DND-41 (cell line): ENCODE results near the gene DCDC1.
A peak's percentile ranks its signal among the peaks of the same experiment; 100 is the strongest.

Experiments
- ATAC-seq: fragments of 200-7000 bp; cut with Tn5 transposase; 3 replicates; pipeline ENCODE4 v1.9.1; 2021; ENCODE audit warnings: low read depth; ENCODE audit not compliant: insufficient read depth
- DNase-seq: peaks from one replicate; pipeline ENCODE4 v3.0.0-alpha.2; 2020
- H2AFZ ChIP-seq: 2 replicates; pipeline ENCODE4 v1.6.0; 2012; ENCODE audit warnings: low read depth, low read length
- H3K27ac ChIP-seq: 2 replicates; pipeline ENCODE4 v1.5.1; 2012; ENCODE audit warnings: low read length, inconsistent platforms
- H3K27me3 ChIP-seq: fragments of 200-600 bp; sonication (generic); 2 replicates; pipeline ENCODE4 v1.6.0; 2012; ENCODE audit warnings: low read length, mild to moderate bottlenecking, inconsistent platforms; ENCODE audit not compliant: insufficient read depth, poor library complexity
- H3K36me3 ChIP-seq: 2 replicates; pipeline ENCODE4 v1.5.1; 2012; ENCODE audit warnings: low read length, inconsistent platforms; ENCODE audit not compliant: insufficient read depth
- H3K4me1 ChIP-seq: 2 replicates; pipeline ENCODE4 v1.5.1; 2012; ENCODE audit warnings: mild to moderate bottlenecking, low read length; ENCODE audit not compliant: insufficient read depth
- H3K4me2 ChIP-seq: 2 replicates; pipeline ENCODE4 v1.6.0; 2012; ENCODE audit warnings: mild to moderate bottlenecking, moderate library complexity, low read length, inconsistent platforms; ENCODE audit not compliant: insufficient read depth
- H3K4me3 ChIP-seq, 2 experiments: fragments of 200-600 bp in 1 of 2; shearing (Covaris generic) in 1 of 2; 2 replicates each; pipeline ENCODE4 v1.5.1; 2012 to 2016; ENCODE audit warnings: inconsistent platforms in 2 of 2, low read length in 2 of 2, mild to moderate bottlenecking in 2 of 2, low read depth in 1 of 2, moderate library complexity in 1 of 2
- H3K79me2 ChIP-seq: 2 replicates; pipeline ENCODE4 v1.6.0; 2012; ENCODE audit warnings: low read length, inconsistent platforms; ENCODE audit not compliant: insufficient read depth
- H3K9ac ChIP-seq: 2 replicates; pipeline ENCODE4 v1.6.0; 2012; ENCODE audit warnings: low read depth, mild to moderate bottlenecking, inconsistent platforms, low read length, moderate library complexity
- H3K9me3 ChIP-seq: 2 replicates; pipeline ENCODE4 v1.5.1; 2012; ENCODE audit warnings: low read length, moderate library complexity, mild to moderate bottlenecking, inconsistent platforms; ENCODE audit not compliant: insufficient read depth, severe bottlenecking
- H4K20me1 ChIP-seq: 2 replicates; pipeline ENCODE4 v1.6.0; 2012; ENCODE audit warnings: low read length; ENCODE audit not compliant: insufficient read depth
- CTCF ChIP-seq: IDR thresholded peaks from 2 replicates; pipeline ENCODE4 v1.5.1; 2012; ENCODE audit warnings: borderline replicate concordance, low read length, moderate library complexity, mild to moderate bottlenecking; ENCODE audit not compliant: poor library complexity, severe bottlenecking; ENCODE audit errors: extremely low read depth
- EZH2 ChIP-seq: IDR thresholded peaks from 3 replicates; pipeline ENCODE4 v1.6.1; 2012; ENCODE audit warnings: borderline replicate concordance, low read depth, mild to moderate bottlenecking, moderate library complexity, low read length, inconsistent platforms; ENCODE audit not compliant: severe bottlenecking

DCDC1 gene

GRCh38 chr11:30826911-30827310 lies 542.6 kb downstream of the DCDC1 start:
- Histone ChIP-seq H3K27ac (no peak overlapping the region), H3K9me3 (no peaks in the 10 kb centered on the region), H3K4me3 (no peak overlapping the region), H3K36me3 (no peaks in the 10 kb centered on the region), H3K27me3 (no peaks in the 10 kb centered on the region), H2AFZ (no peak overlapping the region), H3K4me1 (no peaks in the 10 kb centered on the region), H3K9ac (no peak overlapping the region), H3K79me2 (no peaks in the 10 kb centered on the region), H3K4me2 (no peak overlapping the region), H4K20me1 (no peaks in the 10 kb centered on the region)
- DNase-seq (no peak), ATAC-seq (no peak)
- TF ChIP-seq EZH2, result no peak

- no peaks in the 10 kb centered on the region for H3K27me3 ChIP-seq
- H2AFZ ChIP-seq, result no peak overlapping the region
- H3K9me3 ChIP-seq, result no peaks in the 10 kb centered on the region
- H3K4me1 ChIP-seq, result no peaks in the 10 kb centered on the region
- no peak overlapping the region for H3K27ac ChIP-seq
- H4K20me1 ChIP-seq, result no peaks in the 10 kb centered on the region
- H3K4me3 ChIP-seq, result no peak overlapping the region
- peak; percentile 57 for DNase-seq
- ATAC-seq, result peak; percentile 90
- no peak for TF ChIP-seq EZH2
- H3K36me3 ChIP-seq, result no peaks in the 10 kb centered on the region
- no peak overlapping the region for H3K4me2 ChIP-seq
- H3K9ac ChIP-seq, result no peak overlapping the region
- no peaks in the 10 kb centered on the region for H3K79me2 ChIP-seq
Measured at GRCh38 chr11:30825723-30826122, 543.8 kb downstream of the DCDC1 start.

- H3K9me3 ChIP-seq, result no peaks in the 10 kb centered on the region
- H3K79me2 ChIP-seq, result no peaks in the 10 kb centered on the region
- no peak overlapping the region for H3K9ac ChIP-seq
- no peaks in the 10 kb centered on the region for H3K27me3 ChIP-seq
- no peak overlapping the region for H3K4me2 ChIP-seq
- no peak overlapping the region for H3K27ac ChIP-seq
- H3K4me3 ChIP-seq, result no peak overlapping the region
- no peak for TF ChIP-seq EZH2
- no peaks in the 10 kb centered on the region for H3K36me3 ChIP-seq
- H3K4me1 ChIP-seq, result no peaks in the 10 kb centered on the region
- ATAC-seq (no peak), DNase-seq (no peak)
- H4K20me1 ChIP-seq, result no peaks in the 10 kb centered on the region
- no peak overlapping the region for H2AFZ ChIP-seq
Measured at GRCh38 chr11:30823119-30823518, 546.4 kb downstream of the DCDC1 start.

- Histone ChIP-seq H3K9ac (no peak overlapping the region), H3K27me3 (no peaks in the 10 kb centered on the region), H2AFZ (no peak overlapping the region), H3K4me1 (no peaks in the 10 kb centered on the region), H4K20me1 (no peaks in the 10 kb centered on the region), H3K4me3 (no peak overlapping the region), H3K36me3 (no peaks in the 10 kb centered on the region), H3K4me2 (no peak overlapping the region), H3K79me2 (no peaks in the 10 kb centered on the region), H3K9me3 (no peaks in the 10 kb centered on the region), H3K27ac (no peak overlapping the region)
- TF ChIP-seq CTCF, result no peak
- TF ChIP-seq EZH2, result no peak
- no peak for DNase-seq
- ATAC-seq, result no peak
Measured at GRCh38 chr11:30821438-30821965, 548.0 kb downstream of the DCDC1 start.

GRCh38 chr11:30818721-30819120 lies 550.8 kb downstream of the DCDC1 start:
- TF ChIP-seq CTCF (no peak), EZH2 (no peak)
- no peak for ATAC-seq
- H4K20me1 ChIP-seq, result no peaks in the 10 kb centered on the region
- no peaks in the 10 kb centered on the region for H3K36me3 ChIP-seq
- no peak overlapping the region for H3K9ac ChIP-seq
- H3K4me1 ChIP-seq, result no peaks in the 10 kb centered on the region
- no peak overlapping the region for H3K27ac ChIP-seq
- H3K4me3 ChIP-seq, result no peak overlapping the region
- no peaks in the 10 kb centered on the region for H3K27me3 ChIP-seq
- no peaks in the 10 kb centered on the region for H3K9me3 ChIP-seq
- H3K4me2 ChIP-seq, result no peak overlapping the region
- DNase-seq, result no peak
- H2AFZ ChIP-seq, result no peak overlapping the region
- no peaks in the 10 kb centered on the region for H3K79me2 ChIP-seq
